ENCODE data around the gene BTBD8.

The BTBD8 gene

GRCh38 chr1:92037400-92037799 is 42.7 kb upstream of the BTBD8 start:
- H3K36me3 ChIP-seq (ENCODE audit: low read length): no peaks in the 10 kb centered on the region
- no peaks in the 10 kb centered on the region for H4K20me1 ChIP-seq (ENCODE audit: low read depth, low read length)
- no peaks in the 10 kb centered on the region for H3K9me3 ChIP-seq (ENCODE audit: insufficient read depth, low read length)
- H3K27me3 ChIP-seq (ENCODE audit: low read length): no peaks in the 10 kb centered on the region
- no peak overlapping the region for H3K27ac ChIP-seq (ENCODE audit: low read depth, low read length)
- no peak overlapping the region for H3K4me2 ChIP-seq (ENCODE audit: low read depth, low read length, poor library complexity, severe bottlenecking)
- H3F3A ChIP-seq (ENCODE audit: insufficient read depth): no peaks in the 10 kb centered on the region
- no peaks in the 10 kb centered on the region for H3K79me2 ChIP-seq (ENCODE audit: insufficient read depth, low read length)
- no peak overlapping the region for H3K4me3 ChIP-seq (ENCODE audit: insufficient read depth, low read length, poor library complexity, severe bottlenecking)
- no peak for TF ChIP-seq EZH2phosphoT487 (conservative IDR thresholded peaks at IDR 0.05; ENCODE audit: low read length)
- TF ChIP-seq CTCF (IDR thresholded peaks at IDR 0.05; ENCODE audit: insufficient read depth, low read length, poor library complexity, severe bottlenecking): no peak
- no peaks in the 10 kb centered on the region for H3K9me2 ChIP-seq (replicated peaks; ENCODE audit: insufficient read depth, low read length)
- H2AFZ ChIP-seq (ENCODE audit: low read depth, low read length, severe bottlenecking): no peak overlapping the region
- no peak overlapping the region for H3K9ac ChIP-seq (ENCODE audit: low read length)

- no peak overlapping the region for H3K4me3 ChIP-seq (ENCODE audit: insufficient read depth, low read length, poor library complexity, severe bottlenecking)
- TF ChIP-seq CTCF (IDR thresholded peaks at IDR 0.05; ENCODE audit: insufficient read depth, low read length, poor library complexity, severe bottlenecking): no peak
- TF ChIP-seq EZH2phosphoT487 (conservative IDR thresholded peaks at IDR 0.05; ENCODE audit: low read length): no peak
- H3K27me3 ChIP-seq (ENCODE audit: low read length): no peaks in the 10 kb centered on the region
- no peak overlapping the region for H3K9ac ChIP-seq (ENCODE audit: low read length)
- H3K79me2 ChIP-seq (ENCODE audit: insufficient read depth, low read length): no peaks in the 10 kb centered on the region
- H3F3A ChIP-seq (ENCODE audit: insufficient read depth): no peaks in the 10 kb centered on the region
- H3K9me3 ChIP-seq (ENCODE audit: insufficient read depth, low read length): no peaks in the 10 kb centered on the region
- H3K36me3 ChIP-seq (ENCODE audit: low read length): no peaks in the 10 kb centered on the region
- no peak overlapping the region for H3K4me2 ChIP-seq (ENCODE audit: low read depth, low read length, poor library complexity, severe bottlenecking)
- H2AFZ ChIP-seq (ENCODE audit: low read depth, low read length, severe bottlenecking): no peak overlapping the region
- H3K27ac ChIP-seq (ENCODE audit: low read depth, low read length): no peak overlapping the region
- no peaks in the 10 kb centered on the region for H3K9me2 ChIP-seq (replicated peaks; ENCODE audit: insufficient read depth, low read length)
- H4K20me1 ChIP-seq (ENCODE audit: low read depth, low read length): no peaks in the 10 kb centered on the region
Observed at GRCh38 chr1:92038695-92039346, 41.3 kb upstream of the BTBD8 start.

- H3K4me3 ChIP-seq (ENCODE audit: insufficient read depth, low read length, poor library complexity, severe bottlenecking): no peak overlapping the region
- H2AFZ ChIP-seq (ENCODE audit: low read depth, low read length, severe bottlenecking): no peak overlapping the region
- H3K27ac ChIP-seq (ENCODE audit: low read depth, low read length): no peak overlapping the region
- TF ChIP-seq EZH2phosphoT487 (conservative IDR thresholded peaks at IDR 0.05; ENCODE audit: low read length) (no peak), CTCF (IDR thresholded peaks at IDR 0.05; ENCODE audit: insufficient read depth, low read length, poor library complexity, severe bottlenecking) (no peak)
- no peak overlapping the region for H3K4me2 ChIP-seq (ENCODE audit: low read depth, low read length, poor library complexity, severe bottlenecking)
- H3K9me3 ChIP-seq (ENCODE audit: insufficient read depth, low read length): no peaks in the 10 kb centered on the region
- H3K79me2 ChIP-seq (ENCODE audit: insufficient read depth, low read length): no peaks in the 10 kb centered on the region
- no peaks in the 10 kb centered on the region for H3K27me3 ChIP-seq (ENCODE audit: low read length)
- no peaks in the 10 kb centered on the region for H3K9me2 ChIP-seq (replicated peaks; ENCODE audit: insufficient read depth, low read length)
- no peaks in the 10 kb centered on the region for H3K36me3 ChIP-seq (ENCODE audit: low read length)
- H3K9ac ChIP-seq (ENCODE audit: low read length): no peak overlapping the region
- H3F3A ChIP-seq (ENCODE audit: insufficient read depth): no peaks in the 10 kb centered on the region
- H4K20me1 ChIP-seq (ENCODE audit: low read depth, low read length): no peaks in the 10 kb centered on the region
Observed at GRCh38 chr1:92040971-92041370, 39.2 kb upstream of the BTBD8 start.

All from SU-DHL-6 (cell line).